ENCODE results near the gene CYP8B1. TPM values are rescaled to one million over a fixed set of nuclear protein-coding genes. Genes with fewer than 3 reads are reported as not detected.

Gene CYP8B1
- total RNA-seq, 1 donor from 2014 or later, result not detected

DNA sequence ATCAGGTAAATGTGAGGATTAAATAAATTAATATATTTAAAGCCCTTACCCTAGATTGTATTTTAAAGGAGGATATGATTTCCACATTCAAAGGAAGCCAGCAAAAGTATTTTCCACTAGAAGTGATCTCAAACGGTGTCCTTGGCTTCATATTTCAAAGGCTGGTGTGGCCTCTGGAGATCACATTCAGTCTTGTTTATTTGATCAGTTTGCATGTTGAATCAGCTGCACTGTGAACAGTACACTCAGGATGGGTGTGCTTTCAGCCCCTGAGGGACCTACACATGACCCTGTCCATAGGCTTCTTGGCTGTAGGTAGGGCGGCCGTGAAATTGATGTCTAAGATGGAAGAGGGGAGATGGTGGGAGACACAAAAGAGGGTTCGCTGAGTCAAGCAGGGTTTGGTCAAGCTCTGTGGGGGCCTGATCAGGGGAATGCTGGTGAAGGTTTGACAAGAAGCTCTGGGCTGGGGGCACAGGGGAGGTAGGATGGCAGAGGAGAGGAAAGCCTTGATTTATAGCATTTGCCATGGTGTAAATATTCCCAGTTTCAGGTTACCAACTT is 21.9 kb downstream of the CYP8B1 start:
- FAIRE-seq (no peak), DNase-seq (ENCODE audit: low spot score in 2 of 2) (no peak)

DNA sequence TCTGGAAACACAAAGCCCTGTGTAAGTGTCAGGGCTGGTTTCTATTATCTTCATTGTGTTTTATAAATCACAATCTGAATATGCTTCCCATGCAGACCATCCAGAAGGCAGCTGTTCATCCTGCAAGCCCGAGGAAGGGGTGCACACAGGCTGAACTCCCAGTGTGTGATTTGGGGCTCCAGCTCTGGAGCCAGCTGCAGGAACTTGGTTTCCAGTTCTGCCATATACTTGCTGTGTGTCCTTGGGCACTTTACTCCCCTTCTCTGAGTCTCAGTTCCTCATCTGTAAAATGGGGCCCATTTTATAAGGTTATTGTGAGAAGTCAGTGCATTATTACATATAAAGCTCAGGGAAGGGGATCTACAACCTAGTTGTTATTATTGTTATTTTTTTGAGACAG is 22.6 kb downstream of the CYP8B1 start:
- FAIRE-seq (no peak), DNase-seq (ENCODE audit: low spot score in 2 of 2) (no peak)

DNA sequence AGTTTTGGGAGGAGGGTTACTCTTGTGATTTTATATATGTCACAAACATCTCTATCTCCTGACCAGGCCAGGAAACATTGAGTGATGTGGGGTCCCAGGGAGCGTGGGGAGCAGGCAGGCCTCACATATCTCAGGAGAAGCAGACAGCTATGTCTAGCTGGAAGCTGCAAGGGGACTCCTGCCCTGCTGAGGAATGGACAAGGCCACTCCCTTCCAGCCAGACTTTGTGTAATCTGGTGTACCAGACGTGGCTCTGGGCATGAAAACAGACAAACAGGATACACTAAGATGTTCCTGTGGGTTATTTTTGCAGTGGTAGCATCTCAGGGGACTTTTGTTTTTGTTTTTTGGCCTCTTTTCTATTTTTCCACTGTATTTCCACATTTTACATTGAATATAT is 23.2 kb downstream of the CYP8B1 start:
- FAIRE-seq (no peak), DNase-seq (ENCODE audit: low spot score in 2 of 2) (no peak)

DNA sequence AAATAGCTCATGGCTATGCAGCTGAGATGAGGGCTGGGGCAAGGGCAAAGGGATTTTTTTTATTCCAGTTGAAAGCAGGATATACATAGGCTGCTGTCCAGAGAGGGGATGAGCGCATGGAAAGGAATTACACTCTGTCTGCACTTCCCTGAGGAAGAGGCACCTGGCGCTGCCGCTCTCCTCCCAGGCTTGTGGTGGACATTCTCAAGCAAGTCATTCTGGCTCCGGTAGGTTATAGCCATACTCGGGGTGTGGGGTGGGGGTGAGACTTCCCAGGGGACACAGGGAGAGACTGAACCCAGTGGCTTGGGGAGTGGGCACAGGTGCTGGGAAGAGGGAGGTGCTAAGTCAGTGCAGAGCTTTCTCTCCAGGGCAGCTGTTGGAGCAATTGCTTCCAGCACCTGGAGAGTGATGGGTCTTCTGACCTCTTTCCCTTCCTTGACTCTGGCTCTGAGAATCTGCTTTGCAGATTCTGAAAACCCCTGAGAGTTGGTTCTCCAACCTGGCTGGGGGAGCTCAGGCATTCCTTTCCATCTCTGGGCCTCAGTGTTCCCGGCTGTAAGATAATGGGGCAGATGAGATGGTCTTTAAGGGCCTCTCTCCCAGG is 24.3 kb downstream of the CYP8B1 start:
- no peak for DNase-seq (ENCODE audit: low spot score in 2 of 2)
- FAIRE-seq, result no peak

DNA sequence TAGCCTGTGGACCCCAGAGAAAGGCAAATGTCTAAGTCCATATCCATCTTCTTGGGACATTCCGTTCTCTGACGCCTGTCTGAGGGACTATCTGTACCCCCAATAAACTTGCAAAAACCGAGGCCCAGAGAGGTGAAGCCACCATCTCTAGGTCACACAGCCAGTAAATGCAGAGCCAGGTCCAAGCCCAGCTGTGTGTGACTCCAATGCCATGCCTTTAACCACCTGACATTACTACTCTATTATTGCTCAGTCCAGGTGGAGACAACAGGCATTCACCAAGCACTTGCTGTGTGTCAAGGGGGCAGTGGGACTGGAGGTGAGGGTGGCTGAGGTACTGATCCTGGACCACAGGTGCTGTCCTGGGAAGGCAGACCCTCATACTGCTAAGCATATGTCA is 25.4 kb downstream of the CYP8B1 start:
- FAIRE-seq (no peak), DNase-seq (ENCODE audit: low spot score in 2 of 2) (no peak)

DNA sequence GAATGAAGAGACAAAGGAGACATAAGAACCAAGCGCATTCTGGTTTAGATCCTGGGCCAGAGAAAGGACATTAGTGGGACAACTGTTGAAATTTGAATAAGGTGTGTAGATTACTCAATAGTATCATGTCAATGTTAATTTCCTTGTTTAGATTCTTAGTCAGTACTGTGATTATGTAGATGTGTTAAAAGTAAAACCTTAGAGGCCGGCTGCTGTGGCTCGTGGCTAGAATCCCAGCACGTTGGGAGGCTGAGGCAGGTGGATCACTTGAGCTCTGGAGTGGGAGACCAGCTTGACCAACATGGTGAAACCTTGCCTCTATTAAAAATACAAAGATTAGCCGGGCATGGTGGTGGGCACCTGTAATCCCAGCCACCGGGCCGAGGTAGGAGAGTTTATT is 26.7 kb downstream of the CYP8B1 start:
- no peak for DNase-seq (ENCODE audit: low spot score in 2 of 2)
- FAIRE-seq, result no peak

DNA sequence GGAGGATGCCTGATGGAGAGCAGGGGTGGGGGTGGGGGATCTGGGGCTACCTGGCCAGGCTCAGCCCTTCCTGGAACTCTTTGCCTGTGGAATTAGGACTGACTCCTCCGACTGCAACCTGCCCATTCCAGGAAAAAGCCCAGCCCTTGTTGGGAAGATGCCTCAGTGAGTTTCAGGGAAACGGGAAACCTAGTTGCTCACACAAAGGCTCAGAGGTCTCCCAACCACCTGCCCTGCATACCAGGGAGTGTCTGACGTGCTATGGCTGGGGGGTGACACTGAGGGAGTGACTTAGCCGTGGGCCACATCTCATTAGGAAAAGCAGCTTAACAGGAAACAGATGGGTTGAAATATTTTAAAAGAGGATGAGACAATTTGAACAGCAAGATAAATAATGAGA is 27.9 kb downstream of the CYP8B1 start:
- DNase-seq (ENCODE audit: low spot score in 2 of 2), result no peak
- FAIRE-seq, result no peak

DNA sequence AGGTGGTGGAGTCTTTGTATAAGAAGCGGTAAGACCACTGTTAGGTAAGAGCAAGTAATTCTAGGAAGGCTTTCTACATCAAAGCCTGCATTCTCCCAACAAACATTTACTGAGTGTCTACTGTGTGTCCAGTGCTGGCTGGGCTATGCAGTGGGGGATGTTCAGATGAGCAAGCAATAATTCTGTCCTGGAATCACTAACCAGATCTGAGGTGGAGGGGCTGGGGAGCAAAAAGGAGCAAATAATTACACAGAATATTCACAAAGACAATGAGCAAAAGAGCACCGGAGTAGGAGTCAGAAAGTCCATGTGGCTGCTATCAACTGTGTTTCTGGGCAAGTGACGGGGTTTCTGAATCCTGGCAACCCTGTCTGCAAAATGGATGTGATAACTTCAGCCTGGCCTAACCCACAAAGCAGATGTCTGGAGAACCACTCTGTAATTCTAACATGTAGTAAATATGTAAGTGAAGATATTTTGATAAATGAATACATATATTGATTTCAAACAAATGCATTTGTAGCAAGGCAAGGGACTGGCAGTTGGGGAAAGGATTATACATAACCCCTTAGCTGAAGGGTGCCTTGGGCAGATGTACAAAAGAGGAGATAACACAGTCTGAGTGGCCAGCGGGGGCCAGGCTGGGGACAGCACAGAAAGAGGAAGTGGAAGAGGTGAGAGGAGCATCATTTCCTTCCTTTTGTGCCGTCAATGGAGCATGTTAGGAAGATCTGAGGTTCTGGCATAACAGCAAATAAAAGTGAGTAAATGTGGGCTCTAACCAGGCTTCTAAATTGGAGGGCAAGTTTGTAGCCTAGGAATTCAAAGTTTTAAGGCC is 28.8 kb downstream of the CYP8B1 start:
- DNase-seq (ENCODE audit: low spot score in 2 of 2) (no peak), FAIRE-seq (no peak)

DNA sequence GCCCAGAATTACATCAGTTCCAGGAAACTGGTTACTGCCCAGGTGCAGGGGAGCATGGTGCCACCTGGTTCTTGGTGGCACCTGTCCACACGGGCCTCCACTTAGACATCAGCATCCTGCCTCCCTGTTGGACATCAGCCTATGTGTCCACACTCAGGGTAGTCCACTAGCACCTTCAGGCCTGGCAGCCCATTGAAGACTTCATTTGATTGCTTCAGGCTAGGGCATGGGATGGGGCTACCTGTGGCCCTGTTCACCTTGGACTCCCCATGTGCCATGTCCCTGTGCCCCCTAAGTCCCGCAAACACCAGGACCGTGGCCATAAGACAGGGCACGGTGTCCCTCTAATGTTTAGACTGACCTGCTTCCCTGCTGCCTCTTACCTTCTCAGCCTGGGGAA is 30.9 kb downstream of the CYP8B1 start:
- no peak for FAIRE-seq
- no peak for DNase-seq (ENCODE audit: low spot score in 2 of 2)

DNA sequence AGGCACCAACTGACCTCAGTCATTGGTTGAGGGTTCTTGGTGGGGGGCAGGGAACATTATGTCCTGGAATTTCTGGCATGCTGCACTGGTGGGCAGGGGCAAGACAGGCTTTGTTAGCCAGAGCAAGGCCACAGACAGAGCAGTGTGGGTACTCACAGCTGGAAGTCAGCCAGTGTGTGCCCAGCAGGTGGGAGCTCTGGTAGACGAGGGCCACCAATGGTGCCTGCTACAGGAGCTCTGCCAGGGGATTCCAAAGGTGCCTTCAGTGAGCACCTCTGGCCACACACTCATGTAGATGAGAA is 31.3 kb downstream of the CYP8B1 start:
- DNase-seq (ENCODE audit: low spot score in 2 of 2) (no peak), FAIRE-seq (no peak)

DNA sequence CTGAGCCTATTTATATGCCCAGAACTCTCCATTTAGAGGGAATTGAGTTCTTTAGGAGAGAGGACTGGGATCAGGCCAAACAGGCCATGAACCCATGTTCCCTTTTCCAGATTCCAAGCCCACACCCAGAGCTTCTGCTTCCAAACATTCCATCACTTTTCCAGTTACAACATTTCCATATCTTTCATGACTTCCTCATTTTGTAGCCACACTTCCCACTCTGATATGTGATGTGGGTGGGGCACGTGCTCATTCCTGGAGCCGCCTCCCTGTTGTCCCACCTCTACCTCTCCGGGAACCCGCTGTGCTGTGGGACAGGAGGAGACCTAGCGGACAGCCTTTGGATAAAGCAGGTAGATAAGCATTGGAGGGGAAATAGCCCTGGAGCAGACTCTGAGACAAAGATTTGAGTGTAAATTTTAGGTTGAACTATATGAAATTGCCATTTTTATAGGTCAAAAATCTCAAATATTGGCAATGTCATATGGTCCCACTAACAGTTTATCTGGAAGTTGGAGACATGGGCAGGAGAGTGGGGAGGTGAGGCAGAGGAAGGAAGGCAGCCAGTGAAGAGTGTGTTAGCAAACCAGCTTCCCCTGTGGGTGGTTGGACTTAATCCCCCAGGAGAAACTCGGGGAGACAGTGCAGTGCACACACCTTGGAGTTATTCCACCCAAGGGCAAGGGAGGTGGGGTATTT is 31.8 kb downstream of the CYP8B1 start:
- DNase-seq (ENCODE audit: low spot score in 2 of 2) (no peak), FAIRE-seq (no peak)

DNA sequence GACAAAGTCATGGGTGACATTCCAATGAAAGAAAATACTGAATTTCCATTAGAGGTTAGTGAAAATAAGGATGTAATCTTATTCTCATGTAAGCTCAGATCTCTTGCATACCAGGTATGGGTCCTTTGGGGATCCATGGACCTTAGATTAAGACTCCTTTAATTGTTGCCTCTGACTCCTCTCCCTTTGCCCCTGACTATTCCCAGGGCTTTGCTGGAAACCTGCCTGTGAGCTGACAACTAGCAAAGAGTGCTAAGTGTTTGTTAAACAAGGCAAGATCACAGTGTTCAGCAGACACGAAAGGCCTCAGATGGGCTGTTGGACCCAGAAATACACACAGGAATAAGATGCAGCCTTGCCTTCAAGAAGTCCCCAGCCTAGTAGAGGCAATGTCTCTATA is 34.3 kb downstream of the CYP8B1 start:
- DNase-seq (ENCODE audit: low spot score in 2 of 2) (no peak), FAIRE-seq (no peak)

DNA sequence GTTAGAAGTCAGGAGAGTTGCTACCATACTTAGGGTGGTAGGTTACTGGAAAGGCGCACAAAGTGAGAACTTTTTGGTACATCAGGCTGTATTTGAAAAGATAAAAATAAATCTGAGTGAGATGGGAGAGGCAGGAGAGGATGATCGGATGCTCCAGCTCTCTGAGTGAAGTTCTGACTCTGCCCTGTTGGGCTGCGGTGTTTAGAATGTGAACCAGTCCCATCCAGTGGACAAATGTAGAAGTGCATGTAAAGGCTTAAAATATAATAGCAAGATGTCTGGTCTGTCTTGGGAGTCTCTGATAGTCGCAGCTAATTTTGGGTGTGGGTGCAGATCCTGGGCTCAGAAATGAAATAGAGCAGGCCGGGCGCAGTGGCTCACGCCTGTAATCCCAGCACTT is 36.1 kb downstream of the CYP8B1 start:
- FAIRE-seq (peak; percentile 13), DNase-seq (ENCODE audit: low spot score in 2 of 2) (peak; percentile 12 to 49)

DNA sequence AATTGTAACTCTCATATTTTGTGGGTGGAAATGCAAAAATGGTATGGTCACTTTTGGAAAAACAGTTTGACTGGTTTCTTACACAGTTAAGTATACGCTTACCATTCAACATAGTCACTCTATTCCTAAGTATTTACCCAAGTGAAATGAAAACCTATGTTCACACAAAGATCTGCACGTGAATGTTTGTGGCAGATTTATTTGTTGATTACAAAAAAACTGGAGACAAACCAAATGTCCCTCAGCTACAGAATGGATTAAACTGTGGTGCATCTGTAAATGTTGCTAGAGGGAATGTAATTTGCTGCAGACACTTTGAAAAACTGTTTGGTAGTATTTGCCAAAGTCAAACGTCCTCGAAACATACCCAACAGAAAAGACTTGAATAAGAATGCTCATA is 37.1 kb downstream of the CYP8B1 start:
- no peak for FAIRE-seq

DNA sequence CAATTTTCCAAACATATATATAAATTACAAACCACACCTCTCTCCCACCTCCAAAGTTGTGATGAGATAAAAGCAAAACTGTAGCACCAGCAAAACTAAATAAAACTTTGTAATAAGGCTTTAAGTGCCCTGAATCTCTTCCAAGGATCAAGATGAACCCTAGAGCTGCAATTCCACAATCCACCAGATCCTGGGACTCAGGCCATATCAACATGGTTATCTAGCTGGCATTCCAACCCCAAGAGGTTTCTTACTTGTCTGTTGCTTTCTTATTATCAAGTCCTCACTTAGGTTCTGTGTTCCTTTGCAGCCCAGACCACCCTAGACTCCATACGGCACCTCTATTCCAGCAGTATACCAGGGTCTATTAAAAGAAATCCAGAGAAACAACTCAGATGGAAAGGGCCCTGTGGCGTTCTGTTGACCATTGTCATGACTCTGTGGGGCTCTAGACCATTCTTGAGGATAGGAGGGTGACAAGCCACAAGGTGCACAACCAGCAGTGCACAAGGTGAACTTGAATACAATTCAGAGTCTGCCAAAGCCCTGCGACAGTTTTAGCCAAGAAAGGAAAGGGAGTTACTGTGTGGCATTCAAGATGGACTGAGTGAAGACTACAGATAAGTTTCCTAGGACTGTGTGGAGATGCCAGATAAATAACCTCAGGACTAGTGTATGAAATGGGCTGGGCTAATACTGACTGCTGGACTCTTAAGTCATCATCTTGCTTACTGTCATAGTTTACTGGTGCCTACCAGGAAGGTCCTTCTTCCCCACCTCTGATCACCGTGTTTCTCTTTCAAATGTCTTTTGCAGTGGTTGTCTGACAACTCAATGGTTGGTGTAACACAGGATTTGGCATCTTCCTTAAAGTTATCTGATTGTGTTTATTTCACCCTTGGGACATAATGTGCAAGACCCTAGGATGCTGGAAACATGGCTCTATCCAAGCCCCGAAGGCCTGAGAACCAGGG is 39.2 kb downstream of the CYP8B1 start:
- DNase-seq (ENCODE audit: low spot score in 2 of 2) (no peak), FAIRE-seq (no peak)

More for the DNA sequence above, 37.1 kb downstream of the CYP8B1 start:
- DNase-seq (ENCODE audit: low spot score in 2 of 2), result no peak

DNA sequence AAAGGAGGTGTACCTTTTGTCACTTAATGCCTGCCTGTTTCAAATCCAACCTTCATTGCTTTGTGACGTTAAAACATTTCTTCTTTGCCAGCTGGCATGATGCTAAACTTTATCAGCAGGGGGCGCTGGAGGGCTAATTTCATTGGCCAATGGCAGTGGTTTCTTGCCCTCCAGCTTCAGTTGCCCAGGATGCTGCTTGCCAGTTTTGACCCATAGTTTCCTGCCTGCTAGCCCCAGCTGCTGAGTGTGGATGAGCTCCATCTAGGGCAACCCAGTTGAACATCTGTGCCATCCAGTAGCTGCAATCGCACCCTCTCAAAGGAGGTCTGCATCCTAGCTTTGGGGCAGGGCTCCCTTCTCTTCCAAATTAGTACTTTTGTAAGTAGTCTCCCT is 44.4 kb downstream of the CYP8B1 start:
- no peak for FAIRE-seq
- peak in 1 of 2 donors; percentile 34 for DNase-seq (ENCODE audit: low spot score in 2 of 2)

DNA sequence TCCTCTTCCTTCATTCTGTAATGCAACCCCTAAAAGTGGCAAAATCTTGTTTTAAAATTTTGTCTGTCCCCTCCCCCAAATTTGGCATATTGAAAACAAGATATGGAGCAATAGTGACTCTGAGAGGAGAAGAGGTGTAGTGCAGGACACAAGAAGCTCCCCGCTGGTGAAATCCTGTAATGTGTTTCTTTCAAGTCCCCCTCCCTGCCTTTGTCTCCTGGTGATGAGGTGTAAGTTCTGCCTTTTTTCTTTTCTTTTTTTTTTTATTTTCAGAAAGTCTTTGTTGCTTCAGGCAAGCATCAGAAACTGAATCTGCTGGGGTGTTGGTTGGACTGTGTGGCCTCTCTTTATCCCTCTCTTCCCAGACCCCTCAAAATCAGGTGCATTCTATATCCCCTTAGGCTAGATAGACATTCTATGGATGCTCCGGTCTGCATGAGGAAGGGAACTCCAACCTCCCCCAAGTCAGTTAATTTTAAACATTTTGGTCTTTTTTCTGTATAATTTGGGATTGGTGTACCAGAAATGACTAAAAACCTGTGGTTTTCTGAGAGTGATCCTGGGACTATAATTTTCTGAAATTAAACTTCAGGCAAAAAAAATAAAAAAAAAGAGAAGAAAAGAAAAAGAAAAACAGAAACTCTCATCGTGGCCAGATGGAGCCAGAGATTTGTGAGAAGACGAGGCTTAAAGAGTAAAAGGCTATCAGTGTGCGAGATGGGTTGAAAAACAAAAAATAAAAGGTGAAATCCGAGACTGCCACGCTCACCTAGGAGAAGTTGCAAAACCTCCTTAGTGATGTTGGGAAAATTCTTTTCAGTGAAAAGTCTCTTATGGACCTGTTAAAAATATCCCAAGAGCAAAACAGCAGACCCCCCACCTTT is 45.0 kb downstream of the CYP8B1 start:
- no peak for FAIRE-seq
- no peak for DNase-seq (ENCODE audit: low spot score in 2 of 2)

DNA sequence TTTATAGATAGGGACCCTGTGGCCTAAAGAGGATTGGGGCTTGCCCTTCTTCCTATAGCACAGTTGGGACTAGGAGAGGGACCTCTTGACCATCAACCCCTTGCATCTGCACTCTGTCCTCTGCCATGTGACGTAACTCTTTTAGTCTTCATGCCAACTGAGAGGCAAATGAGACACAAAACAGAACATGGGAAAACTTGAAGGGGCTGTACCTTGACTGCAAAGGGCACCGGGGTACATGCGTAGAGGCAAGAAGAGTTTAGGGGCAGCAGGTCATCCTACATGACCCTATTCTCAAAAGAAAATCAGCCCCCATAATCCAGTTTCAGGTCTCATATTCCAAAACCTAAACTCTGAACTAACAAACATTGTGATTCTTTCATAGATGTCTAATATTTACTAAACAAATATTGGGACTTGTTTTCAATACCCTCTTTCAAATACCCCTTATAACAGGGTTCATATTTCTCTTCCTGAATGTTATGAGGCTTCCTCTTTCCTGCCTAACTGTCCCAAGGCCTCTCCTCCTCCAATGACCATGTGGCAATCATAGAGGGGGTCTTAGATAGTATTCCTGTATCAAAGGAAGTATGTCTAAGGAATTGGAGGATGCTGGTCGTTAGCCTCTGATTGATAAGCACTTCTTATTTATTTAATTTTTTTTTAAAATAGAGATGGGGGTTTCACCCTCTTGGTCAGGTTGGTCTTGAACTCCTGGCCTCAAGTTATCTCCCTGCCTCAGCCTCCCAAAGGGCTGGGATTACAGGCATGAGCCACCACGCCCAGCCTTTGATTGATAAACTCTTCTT is 45.8 kb downstream of the CYP8B1 start:
- FAIRE-seq, result no peak
- DNase-seq (ENCODE audit: low spot score in 2 of 2), result no peak

All from frontal cortex (tissue), 4 donors.